ENCODE results near the gene FSTL5.
"Not testable (repeated sequence)": the region's sequence is repeated elsewhere in the genome, so short reads cannot be mapped to it uniquely, and the experiment has no call there.

FSTL5 gene

GRCh38 chr4:162163892-162164759 lies at the start of gene FSTL5:
TSS of gene FSTL5 (minus strand) at chr4:162164000. CDS start at chr4:162111396, 52,604 bp downstream.
- peak in 50 of 51 donors; percentile 14 to 92 (median 74) for DNase-seq

GRCh38 chr4:162209706-162210105 lies 45.9 kb upstream of the FSTL5 start:
- DNase-seq: no peak

GRCh38 chr4:162203478-162203877 lies 39.7 kb upstream of the FSTL5 start:
- not testable (repeated sequence) for DNase-seq

GRCh38 chr4:162201673-162202072 lies 37.9 kb upstream of the FSTL5 start:
- no peak for DNase-seq

GRCh38 chr4:162170509-162170908 lies 6.7 kb upstream of the FSTL5 start:
- no peak for DNase-seq

GRCh38 chr4:162164906-162165510 lies 1.2 kb upstream of the FSTL5 start:
- DNase-seq: no peak

- DNase-seq: peak in 1 of 51 donors; percentile 40
These were observed 1.1 kb downstream of the FSTL5 start for GRCh38 chr4:162162672-162163071.

GRCh38 chr4:162157241-162157640 lies 6.6 kb downstream of the FSTL5 start:
- DNase-seq: no peak

- no peak for DNase-seq
These were observed 8.8 kb downstream of the FSTL5 start for GRCh38 chr4:162154862-162155540.

- no peak for DNase-seq
These were observed 11.9 kb downstream of the FSTL5 start for GRCh38 chr4:162151850-162152249.

- DNase-seq: no peak
These were observed 12.4 kb downstream of the FSTL5 start for GRCh38 chr4:162151386-162151785.

GRCh38 chr4:162149644-162150043 lies 14.2 kb downstream of the FSTL5 start:
- no peak for DNase-seq

GRCh38 chr4:162140051-162140683 lies 23.6 kb downstream of the FSTL5 start:
- no peak for DNase-seq

- no peak for DNase-seq
These were observed 24.4 kb downstream of the FSTL5 start for GRCh38 chr4:162139412-162139811.

- no peak for DNase-seq
These were observed 32.5 kb downstream of the FSTL5 start for GRCh38 chr4:162131256-162131655.

GRCh38 chr4:162126729-162127128 lies 37.1 kb downstream of the FSTL5 start:
- DNase-seq: no peak

- DNase-seq: no peak
These were observed 46.7 kb downstream of the FSTL5 start for GRCh38 chr4:162117051-162117450.

- no peak for DNase-seq
These were observed 47.6 kb downstream of the FSTL5 start for GRCh38 chr4:162116095-162116779.

GRCh38 chr4:162115333-162115732 lies 48.5 kb downstream of the FSTL5 start:
- DNase-seq: no peak

GRCh38 chr4:162111078-162111477 lies 52.7 kb downstream of the FSTL5 start:
- no peak for DNase-seq

GRCh38 chr4:162104459-162105124 lies 59.2 kb downstream of the FSTL5 start:
- DNase-seq: no peak

All from hypothalamus (tissue), 51 donors.